Measurements from ENCODE around the gene KIF3B. TPM values are rescaled to one million over a fixed set of nuclear protein-coding genes. Genes with fewer than 3 reads are reported as not detected.

KIF3B gene
- total and polyA plus RNA-seq, 2 donors from 2014 or later = 31.6 to 62.2 TPM

GRCh38 chr20:32363492-32363891 lies 86.0 kb downstream of the KIF3B start:
- H3K4me1 ChIP-seq (ENCODE audit: control insufficient read depth in 2 of 3, insufficient read depth in 2 of 3, low read depth in 1 of 3, low read length in 3 of 3) = peaks cover 2 to 30% (median 13%) of the 10 kb centered on the region in 3 donors
- intact Hi-C loops (cut with DNase I) = no loop called here
- no peak overlapping the region for H3K9ac ChIP-seq (ENCODE audit: low read length in 3 of 3)
- H3K36me3 ChIP-seq (ENCODE audit: control insufficient read depth in 2 of 3, insufficient read depth in 3 of 3, low read length in 3 of 3) = no peaks in the 10 kb centered on the region
- TF ChIP-seq CTCF (IDR thresholded peaks at IDR 0.05; ENCODE audit: borderline replicate concordance, extremely low read depth, insufficient read depth) = no peak
- H3K27ac ChIP-seq (ENCODE audit: low read depth in 2 of 2, low read length in 2 of 2) = no peak overlapping the region
- no peaks in the 10 kb centered on the region for H3K27me3 ChIP-seq (ENCODE audit: control insufficient read depth, insufficient read depth, low read length)
- no peak for DNase-seq
- H3K4me3 ChIP-seq (ENCODE audit: low read length in 3 of 3) = no peak overlapping the region
- FAIRE-seq = no peak
- H3K9me3 ChIP-seq (ENCODE audit: control insufficient read depth in 2 of 3, insufficient read depth in 1 of 3, low read length in 3 of 3) = no peaks in the 10 kb centered on the region

GRCh38 chr20:32364554-32365208 lies 87.2 kb downstream of the KIF3B start:
- H3K9me3 ChIP-seq (ENCODE audit: control insufficient read depth in 2 of 3, insufficient read depth in 1 of 3, low read length in 3 of 3) = no peaks in the 10 kb centered on the region
- no peak overlapping the region for H3K9ac ChIP-seq (ENCODE audit: low read length in 3 of 3)
- H3K4me1 ChIP-seq (ENCODE audit: control insufficient read depth in 2 of 3, insufficient read depth in 2 of 3, low read depth in 1 of 3, low read length in 3 of 3) = peaks cover 2 to 33% (median 13%) of the 10 kb centered on the region in 3 donors
- no peak for FAIRE-seq
- peaks cover 0 to 5% (median 0%) of the 10 kb centered on the region in 3 donors for H3K36me3 ChIP-seq (ENCODE audit: control insufficient read depth in 2 of 3, insufficient read depth in 3 of 3, low read length in 3 of 3)
- H3K4me3 ChIP-seq (ENCODE audit: low read length in 3 of 3) = no peak overlapping the region
- intact Hi-C loops (cut with DNase I) = no loop called here
- no peak for DNase-seq
- no peak for TF ChIP-seq CTCF (IDR thresholded peaks at IDR 0.05; ENCODE audit: borderline replicate concordance, extremely low read depth, insufficient read depth)
- H3K27ac ChIP-seq (ENCODE audit: low read depth in 2 of 2, low read length in 2 of 2) = no peak overlapping the region
- no peaks in the 10 kb centered on the region for H3K27me3 ChIP-seq (ENCODE audit: control insufficient read depth, insufficient read depth, low read length)

- Histone ChIP-seq H3K4me3 (ENCODE audit: low read length in 3 of 3) (no peak overlapping the region), H3K4me1 (ENCODE audit: control insufficient read depth in 2 of 3, insufficient read depth in 2 of 3, low read depth in 1 of 3, low read length in 3 of 3) (peaks cover 2 to 33% (median 6%) of the 10 kb centered on the region in 3 donors)
- no peak for FAIRE-seq
These were observed 88.1 kb downstream of the KIF3B start for GRCh38 chr20:32365564-32365963.

More at GRCh38 chr20:32365564-32365963, 88.1 kb downstream of the KIF3B start:
- no peak overlapping the region for H3K9ac ChIP-seq (ENCODE audit: low read length in 3 of 3)
- intact Hi-C loops (cut with DNase I) = no loop called here
- no peak for DNase-seq
- no peak for TF ChIP-seq CTCF (IDR thresholded peaks at IDR 0.05; ENCODE audit: borderline replicate concordance, extremely low read depth, insufficient read depth)
- no peaks in the 10 kb centered on the region for H3K27me3 ChIP-seq (ENCODE audit: control insufficient read depth, insufficient read depth, low read length)
- H3K9me3 ChIP-seq (ENCODE audit: control insufficient read depth in 2 of 3, insufficient read depth in 1 of 3, low read length in 3 of 3) = no peaks in the 10 kb centered on the region
- H3K36me3 ChIP-seq (ENCODE audit: control insufficient read depth in 2 of 3, insufficient read depth in 3 of 3, low read length in 3 of 3) = peaks cover 3 to 5% (median 3%) of the 10 kb centered on the region in 3 donors
- no peak overlapping the region for H3K27ac ChIP-seq (ENCODE audit: low read depth in 2 of 2, low read length in 2 of 2)
